ENCODE results near the gene ZER1. TPM values are rescaled to one million over a fixed set of nuclear protein-coding genes. Genes with fewer than 3 reads are reported as not detected.

ZER1 gene
- total RNA-seq, 1 experiment from 2014 or later = 30.1 TPM

GRCh38 chr9:128735373-128735772 lies 36.4 kb downstream of the ZER1 start:
- DNase-seq (ENCODE audit: low read depth) = no peak

- peak; percentile 74 for DNase-seq (ENCODE audit: low read depth)
These were observed 38.5 kb downstream of the ZER1 start for GRCh38 chr9:128733256-128733655.

GRCh38 chr9:128732576-128732975 lies 39.2 kb downstream of the ZER1 start:
- DNase-seq (ENCODE audit: low read depth) = no peak

- no peak for DNase-seq (ENCODE audit: low read depth)
These were observed 40.0 kb downstream of the ZER1 start for GRCh38 chr9:128731691-128732090.

- DNase-seq (ENCODE audit: low read depth) = no peak
These were observed 40.6 kb downstream of the ZER1 start for GRCh38 chr9:128731093-128731492.

GRCh38 chr9:128729766-128730517 lies 41.8 kb downstream of the ZER1 start:
- no peak for DNase-seq (ENCODE audit: low read depth)

GRCh38 chr9:128729302-128729701 lies 42.4 kb downstream of the ZER1 start:
- DNase-seq (ENCODE audit: low read depth) = no peak

GRCh38 chr9:128728298-128728697 lies 43.4 kb downstream of the ZER1 start:
- DNase-seq (ENCODE audit: low read depth) = no peak

- no peak for DNase-seq (ENCODE audit: low read depth)
These were observed 44.0 kb downstream of the ZER1 start for GRCh38 chr9:128727640-128728248.

- DNase-seq (ENCODE audit: low read depth) = peak; percentile 85
These were observed 46.9 kb downstream of the ZER1 start for GRCh38 chr9:128724744-128725211.

- peak; percentile 99 for DNase-seq (ENCODE audit: low read depth)
These were observed 47.6 kb downstream of the ZER1 start, which contains the start of gene ZDHHC12 for GRCh38 chr9:128723866-128724743. Gene ZDHHC12, minus strand, starts transcription at chr9:128724127. Its CDS starts 34 bp downstream, at chr9:128724093.

GRCh38 chr9:128723352-128723865 lies 48.3 kb downstream of the ZER1 start:
- DNase-seq (ENCODE audit: low read depth) = no peak

GRCh38 chr9:128722380-128723351 lies 49.1 kb downstream of the ZER1 start:
- DNase-seq (ENCODE audit: low read depth) = no peak

- no peak for DNase-seq (ENCODE audit: low read depth)
These were observed 50.2 kb downstream of the ZER1 start for GRCh38 chr9:128721487-128722010.

- no peak for DNase-seq (ENCODE audit: low read depth)
These were observed 50.8 kb downstream of the ZER1 start for GRCh38 chr9:128720841-128721486.

GRCh38 chr9:128719919-128720605 lies 51.7 kb downstream of the ZER1 start:
- no peak for DNase-seq (ENCODE audit: low read depth)

- DNase-seq (ENCODE audit: low read depth) = no peak
These were observed 53.3 kb downstream of the ZER1 start for GRCh38 chr9:128718475-128718874.

GRCh38 chr9:128718047-128718446 lies 53.7 kb downstream of the ZER1 start:
- DNase-seq (ENCODE audit: low read depth) = no peak

- no peak for DNase-seq (ENCODE audit: low read depth)
These were observed 55.0 kb downstream of the ZER1 start for GRCh38 chr9:128716581-128717254.

Data from M059J (cell line).